GM18858 (cell line): Measurements from ENCODE around the gene CYP3A4.
A peak's percentile ranks its signal among the peaks of the same experiment; 100 is the strongest.
"Not testable (repeated sequence)": the region's sequence is repeated elsewhere in the genome, so short reads cannot be mapped to it uniquely, and the experiment has no call there.

Experiments
- ATAC-seq: cut with Tn5 transposase; IDR thresholded peaks from one replicate; pipeline ENCODE4 v1.9.1; 2021; ENCODE audit not compliant: unreplicated experiment

The CYP3A4 gene

DNA sequence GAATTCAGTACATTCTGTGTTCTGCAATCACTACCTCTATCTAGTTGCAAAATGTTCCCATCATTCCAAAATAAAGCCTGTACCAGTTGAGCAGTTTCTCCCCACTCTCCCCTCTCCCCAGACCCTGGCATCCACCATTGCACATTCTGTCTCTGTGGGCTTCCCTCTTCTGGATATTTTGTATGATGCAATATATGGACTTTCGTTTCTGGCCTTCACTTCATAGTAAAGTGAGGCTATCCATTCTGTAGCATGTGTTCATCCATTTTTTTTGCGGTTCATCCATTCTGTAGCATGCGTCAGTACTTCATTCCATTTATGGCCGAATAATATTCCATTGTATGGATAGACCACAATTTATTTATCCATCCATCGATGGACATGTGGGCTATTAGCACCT lies 9.5 kb upstream of the CYP3A4 start:
- no peak for ATAC-seq

DNA sequence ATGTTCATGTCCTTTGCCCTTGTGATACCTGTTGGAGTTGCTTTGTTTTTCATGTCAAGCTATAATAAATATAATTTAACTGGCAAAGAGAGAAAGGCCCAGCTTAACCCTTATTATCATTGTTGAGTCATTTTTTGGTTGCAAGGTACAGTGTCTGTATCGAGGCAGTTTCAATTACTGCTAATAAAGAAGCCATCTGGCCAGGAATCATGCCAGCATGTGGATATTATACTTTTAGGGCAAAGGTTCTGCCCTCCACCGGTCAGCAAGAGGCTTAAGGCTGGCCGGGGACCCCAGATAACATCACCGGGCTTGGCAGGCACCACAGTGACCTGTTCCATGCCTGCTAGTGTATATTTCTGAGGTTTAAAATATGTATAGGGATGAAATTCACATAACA lies 9.0 kb upstream of the CYP3A4 start:
- no peak for ATAC-seq

GRCh38 chr7:99791667-99792369 lies 7.8 kb upstream of the CYP3A4 start:
- ATAC-seq = no peak

- no peak for ATAC-seq
These were observed 7.0 kb upstream of the CYP3A4 start for GRCh38 chr7:99791021-99791420.

DNA sequence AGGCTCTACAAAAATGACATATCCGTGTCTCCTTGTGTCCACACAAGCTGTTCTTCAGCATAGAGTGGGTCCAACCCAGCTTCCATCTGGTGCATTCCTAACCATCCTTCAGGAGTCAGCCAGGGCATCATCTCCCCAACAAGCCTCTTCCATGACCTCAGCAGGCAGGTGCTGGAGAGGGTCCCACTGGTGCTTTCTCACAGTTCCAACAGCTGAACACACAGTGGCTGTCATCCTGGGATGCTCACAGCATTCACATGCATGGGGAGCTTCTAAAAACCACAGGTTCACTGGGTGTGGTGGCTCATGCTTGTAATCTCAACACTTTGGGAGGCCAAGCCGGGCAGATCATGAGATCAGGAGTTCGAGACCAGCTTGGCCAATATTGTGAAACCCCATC lies 6.4 kb upstream of the CYP3A4 start:
- no peak for ATAC-seq

- no peak for ATAC-seq
These were observed 5.6 kb upstream of the CYP3A4 start for GRCh38 chr7:99789441-99790070.

DNA sequence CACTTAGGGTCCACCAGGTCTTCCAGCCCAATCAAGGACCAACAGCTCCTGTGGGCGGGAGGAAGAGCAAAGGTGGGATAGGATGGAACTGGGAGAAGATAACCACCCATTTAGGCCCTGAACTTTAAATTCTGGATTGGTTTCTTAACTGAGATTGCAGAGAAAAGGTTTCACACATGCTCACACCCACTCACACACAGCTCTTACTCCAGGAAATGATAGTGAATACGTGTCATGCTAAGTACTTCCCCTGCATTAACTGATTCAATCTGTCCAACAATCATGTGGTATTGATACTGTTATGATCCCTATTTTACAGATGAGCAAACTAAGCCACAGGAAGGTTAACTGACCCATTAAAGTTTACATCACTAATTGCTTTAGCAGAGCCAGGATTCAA lies 4.6 kb upstream of the CYP3A4 start:
- no peak for ATAC-seq

- ATAC-seq = no peak
These were observed 2.8 kb upstream of the CYP3A4 start for GRCh38 chr7:99786726-99787335.

- ATAC-seq = not testable (repeated sequence)
These were observed 1.7 kb upstream of the CYP3A4 start for GRCh38 chr7:99785654-99786053.

DNA sequence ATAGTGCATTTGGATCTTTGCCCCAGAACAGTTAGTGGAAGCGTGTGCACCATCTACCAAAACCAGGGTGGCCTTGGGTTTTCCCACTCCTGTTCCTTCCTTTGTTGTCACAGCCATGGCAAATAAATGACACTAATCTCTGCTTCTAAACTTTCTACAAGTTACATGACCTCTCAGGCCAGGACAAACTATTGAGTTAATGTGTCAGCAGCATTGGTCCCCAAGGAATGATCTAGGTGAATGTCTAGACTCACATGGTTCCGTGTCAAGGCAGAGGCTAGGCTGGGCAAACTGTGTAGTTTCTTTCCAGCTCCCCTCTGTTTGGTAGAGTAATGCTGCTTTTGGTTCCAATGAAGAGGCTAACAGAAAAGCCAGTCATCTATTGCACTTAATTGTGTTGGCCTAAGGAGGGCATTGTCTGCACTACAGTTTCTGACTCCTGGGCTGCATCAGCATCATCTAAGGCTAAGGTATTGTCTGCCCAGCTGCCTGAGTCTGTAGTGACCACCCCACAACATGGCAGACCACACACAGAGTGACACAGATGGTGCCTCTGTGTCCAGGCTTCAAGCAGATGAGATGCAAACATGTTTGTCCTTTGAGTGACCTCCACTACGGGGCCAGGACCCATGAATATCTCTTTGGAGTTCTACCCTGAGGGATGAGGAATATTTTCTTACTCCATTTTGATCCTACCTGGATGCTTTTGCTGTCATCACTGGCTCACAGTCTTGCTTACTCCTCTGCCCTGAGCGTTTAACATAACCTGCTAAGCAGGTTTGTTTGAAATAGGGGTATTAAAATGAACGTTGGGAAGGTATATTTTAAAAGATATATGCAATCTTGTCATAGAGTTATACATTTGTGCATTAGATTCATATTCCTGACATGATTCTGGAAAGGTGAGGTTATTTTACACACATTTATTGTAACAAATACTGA lies 1.7 kb downstream of the CYP3A4 start:
- ATAC-seq = no peak

GRCh38 chr7:99780588-99780987 lies 3.4 kb downstream of the CYP3A4 start:
- no peak for ATAC-seq

- ATAC-seq = no peak
These were observed 4.0 kb downstream of the CYP3A4 start for GRCh38 chr7:99779949-99780348.

DNA sequence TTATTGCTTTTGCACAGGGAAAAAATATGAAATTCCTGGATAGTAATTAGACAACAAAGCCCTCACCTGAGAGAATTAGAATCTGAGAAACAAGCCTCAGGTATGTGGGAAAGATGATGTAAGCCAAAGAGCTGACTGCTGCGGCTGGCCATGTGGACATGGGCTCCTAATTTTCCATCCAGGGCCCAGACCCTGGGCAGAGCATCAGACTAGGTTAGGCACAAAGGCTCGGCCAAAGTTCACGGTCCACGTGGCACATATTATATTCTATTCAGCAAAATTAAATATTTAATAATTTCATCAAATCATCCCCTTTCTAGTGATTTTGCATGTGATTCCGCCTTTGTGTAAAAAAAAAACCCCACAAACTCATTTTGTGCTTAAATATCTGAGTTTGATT lies 5.1 kb downstream of the CYP3A4 start:
- no peak for ATAC-seq

GRCh38 chr7:99773395-99773794 lies 10.6 kb downstream of the CYP3A4 start:
- ATAC-seq = not testable (repeated sequence)

DNA sequence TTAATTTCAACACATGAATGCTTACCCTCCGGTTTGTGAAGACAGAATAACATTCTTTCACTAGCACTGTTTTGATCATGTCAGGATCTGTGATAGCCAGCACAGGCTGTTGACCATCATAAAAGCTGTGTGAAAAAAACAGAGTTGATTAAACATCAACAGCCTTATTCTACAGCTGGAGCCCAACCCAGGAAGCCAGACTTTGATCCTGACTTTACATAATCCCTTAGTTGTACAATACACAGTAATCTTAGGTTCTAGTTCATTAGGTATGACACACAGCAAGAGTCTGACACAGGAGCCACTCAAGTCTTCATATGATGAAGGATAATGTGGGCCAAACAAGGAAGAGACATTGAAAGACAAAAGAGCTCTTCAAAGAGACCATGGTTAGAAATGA lies 11.4 kb downstream of the CYP3A4 start:
- no peak for ATAC-seq

DNA sequence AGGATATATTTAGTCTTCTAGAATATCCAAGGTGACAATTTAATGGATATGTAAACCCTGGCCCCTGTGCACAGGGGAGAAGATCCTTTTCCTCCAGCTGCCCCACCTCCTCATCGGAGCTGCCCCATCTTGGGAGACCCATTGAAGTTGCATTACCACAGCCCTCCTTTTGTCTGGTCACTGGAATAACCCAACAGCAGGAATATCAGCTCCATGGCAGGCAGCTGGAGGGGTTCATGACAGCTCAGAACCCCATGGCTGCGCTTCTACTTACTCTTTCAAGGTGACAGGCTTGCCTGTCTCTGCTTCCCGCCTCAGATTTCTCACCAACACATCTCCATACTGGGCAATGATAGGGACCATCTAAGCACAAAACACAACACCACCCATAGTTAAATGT lies 14.5 kb downstream of the CYP3A4 start:
- ATAC-seq = not testable (repeated sequence)

DNA sequence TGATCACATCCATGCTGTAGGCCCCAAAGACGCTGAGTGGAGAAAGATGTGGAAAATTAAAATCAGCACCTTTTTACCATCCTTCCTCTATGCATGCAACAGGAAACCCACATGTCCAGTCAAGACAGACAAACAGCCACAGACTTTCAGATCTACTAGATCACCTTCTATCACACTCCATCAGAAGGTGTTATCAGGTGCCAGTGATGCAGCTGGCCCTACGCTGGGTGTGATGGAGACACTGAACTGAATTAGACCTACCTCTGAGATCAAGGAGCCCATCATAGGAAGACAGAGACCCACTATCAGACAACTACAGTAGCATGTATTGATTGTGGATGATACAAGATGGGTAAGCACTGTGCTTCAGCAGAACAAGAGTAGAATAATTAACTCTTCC lies 15.5 kb downstream of the CYP3A4 start:
- no peak for ATAC-seq

DNA sequence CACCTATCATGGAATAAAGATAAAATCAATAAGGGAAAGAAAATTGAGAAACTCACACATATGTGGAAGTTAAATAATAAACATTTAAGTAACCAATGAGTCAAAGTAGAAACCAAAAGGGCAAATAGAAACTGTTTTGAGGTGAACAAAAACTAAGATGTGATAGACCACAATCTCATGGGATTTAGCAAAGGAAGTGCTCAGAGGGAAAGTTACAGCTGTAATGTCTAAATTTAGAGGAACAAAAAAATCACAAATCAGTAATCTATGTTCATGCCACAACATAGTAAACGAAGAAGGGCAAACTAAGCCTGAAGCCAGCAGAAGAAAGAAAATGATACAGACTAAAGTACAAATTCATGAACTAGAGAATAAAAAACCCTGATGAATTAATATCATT lies 16.3 kb downstream of the CYP3A4 start:
- ATAC-seq = peak; percentile 81

GRCh38 chr7:99766484-99767099 lies 17.4 kb downstream of the CYP3A4 start:
- ATAC-seq = no peak

DNA sequence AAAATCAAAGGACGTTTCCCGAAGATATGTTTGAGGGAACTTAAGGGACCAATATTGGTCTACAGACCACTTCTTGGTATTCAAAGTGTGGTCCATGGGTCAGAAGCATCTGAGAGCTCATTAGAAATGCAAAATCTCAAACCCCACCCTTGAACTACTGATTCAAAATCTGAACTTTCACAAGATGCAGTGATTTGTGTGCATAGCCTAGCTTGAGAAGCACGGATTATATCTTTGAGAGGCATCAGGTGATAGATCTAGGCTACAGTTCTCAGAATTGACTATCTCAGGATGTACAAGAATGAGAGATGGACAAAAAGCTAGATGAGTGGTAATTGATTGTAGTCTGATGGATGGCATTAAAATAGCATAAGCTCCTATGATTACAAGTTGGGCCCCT lies 19.5 kb downstream of the CYP3A4 start:
- no peak for ATAC-seq
